ENCODE results near the gene CIZ1.

The CIZ1 gene

DNA sequence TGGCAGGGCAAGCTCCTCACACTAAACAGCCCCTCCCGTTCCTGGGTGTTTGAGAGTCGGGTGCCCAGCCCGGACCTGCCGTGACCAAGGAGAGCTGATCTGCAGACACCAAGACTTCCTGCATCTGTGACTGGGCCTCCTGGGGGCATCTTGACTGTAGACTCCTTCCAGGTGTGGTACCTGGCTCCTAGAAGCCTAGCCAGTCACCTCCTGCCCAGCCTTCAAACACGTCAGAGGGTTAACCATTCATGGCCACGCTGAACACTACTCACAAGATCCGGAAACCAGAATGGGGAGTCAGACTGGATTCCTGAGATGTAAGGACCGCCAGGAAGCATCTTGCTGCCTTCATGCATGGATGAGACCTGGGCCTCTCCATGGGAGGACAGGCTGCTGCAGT, 45.8 kb downstream of the CIZ1 start:
- no peak overlapping the region for H3K9ac ChIP-seq (ENCODE audit: low read depth, low read length, poor library complexity)
- no peak overlapping the region for H4K8ac ChIP-seq (ENCODE audit: low read depth, low read length)
- H2BK12ac ChIP-seq (ENCODE audit: low read length): no peak overlapping the region
- no peaks in the 10 kb centered on the region for H3K9me3 ChIP-seq (replicated peaks in 1 of 2; ENCODE audit: control insufficient read depth in 2 of 2, insufficient read depth in 1 of 2, low read depth in 1 of 2, low read length in 2 of 2)
- WGBS, 2 donors (ENCODE audit: extremely low coverage in 2 of 2, insufficient read length in 2 of 2, insufficient replicate concordance in 1 of 2): no CpG with 5 or more reads among the region's 8 CpGs
- no peak for DNase-seq (ENCODE audit: low spot score)
- H3K23ac ChIP-seq (ENCODE audit: low read depth, low read length, poor library complexity): no peak overlapping the region
- no peaks in the 10 kb centered on the region for H3K79me1 ChIP-seq (ENCODE audit: low read depth, low read length)
- no peak overlapping the region for H3K27ac ChIP-seq (replicated peaks; ENCODE audit: low read length)
- no peak overlapping the region for H2BK120ac ChIP-seq (ENCODE audit: low read depth, low read length)
- no peak overlapping the region for H3K4me2 ChIP-seq (ENCODE audit: insufficient read depth, low read length, poor library complexity, severe bottlenecking)
- H2BK5ac ChIP-seq (ENCODE audit: low read length): peak overlapping the region; percentile 43
- H3K4me1 ChIP-seq (ENCODE audit: control insufficient read depth in 2 of 2, insufficient read depth in 1 of 2, low read depth in 1 of 2, low read length in 2 of 2): peaks cover 2 to 14% of the 10 kb centered on the region in 2 donors
- H3K14ac ChIP-seq (ENCODE audit: low read length): no peak overlapping the region
- H3K36me3 ChIP-seq (replicated peaks in 1 of 2; ENCODE audit: control insufficient read depth in 2 of 2, insufficient read depth in 2 of 2, low read length in 2 of 2): no peaks in the 10 kb centered on the region
- no peak overlapping the region for H2AK5ac ChIP-seq (ENCODE audit: low read depth, low read length)
- no peak overlapping the region for H3K18ac ChIP-seq (ENCODE audit: low read length)
- no peak overlapping the region for H2BK15ac ChIP-seq (ENCODE audit: low read length)
- H3K4me3 ChIP-seq (ENCODE audit: low read length in 2 of 2): no peak overlapping the region
- no peak overlapping the region for H2AFZ ChIP-seq (ENCODE audit: low read length)
- no peak overlapping the region for H3K4ac ChIP-seq (ENCODE audit: low read length)
- no peak overlapping the region for H4K91ac ChIP-seq (ENCODE audit: low read depth, low read length, poor library complexity)
- no peaks in the 10 kb centered on the region for H3K27me3 ChIP-seq (ENCODE audit: control insufficient read depth in 3 of 3, insufficient read depth in 3 of 3, low read depth in 1 of 3, low read length in 3 of 3)

DNA sequence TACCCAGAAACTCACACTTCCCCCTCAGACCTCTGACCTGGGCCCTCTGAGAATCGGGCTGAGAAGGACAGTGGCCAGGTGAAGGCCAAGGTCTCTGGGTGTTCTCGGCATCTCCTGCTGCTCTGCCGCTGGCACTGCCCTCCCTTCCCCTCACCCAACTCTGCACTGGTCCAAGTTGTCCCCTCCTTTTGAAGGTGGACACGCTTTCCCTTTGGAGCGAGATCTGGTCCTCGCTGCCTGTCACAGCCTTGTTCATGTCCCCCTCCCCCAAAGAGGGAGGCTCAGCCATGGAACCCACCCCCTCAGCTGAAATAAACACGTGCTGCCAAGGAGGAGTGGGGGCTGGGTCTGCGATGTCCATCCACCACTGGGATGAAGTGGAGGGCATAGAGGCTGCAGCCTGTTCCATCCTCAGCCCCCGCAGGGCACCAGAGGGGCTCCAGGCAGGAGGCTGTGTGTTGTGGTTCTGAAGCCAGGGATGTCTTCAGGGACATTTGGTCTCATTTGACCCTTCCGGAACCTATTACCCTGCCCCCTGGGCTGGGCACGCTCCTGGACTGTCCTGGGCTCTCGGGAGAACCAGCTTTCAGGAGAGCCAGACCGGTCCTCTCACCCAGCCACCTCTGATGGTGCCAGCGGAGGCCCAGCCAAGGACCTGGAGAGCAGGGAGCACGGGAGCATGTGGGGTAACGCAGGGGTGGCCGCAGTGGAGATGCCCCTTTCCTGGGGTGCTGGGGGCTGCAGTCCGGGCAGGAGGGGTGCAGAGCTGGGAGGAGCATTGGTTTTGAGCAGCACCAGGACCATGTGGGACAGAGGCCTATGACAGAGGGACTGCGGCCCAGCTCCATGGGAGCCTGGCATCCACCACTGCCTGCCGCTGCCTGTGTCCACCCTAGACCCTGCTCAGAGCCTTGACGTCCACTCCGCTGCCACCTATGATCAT, 46.9 kb downstream of the CIZ1 start:
- no CpG with 5 or more reads among the region's 22 CpGs for WGBS, 2 donors (ENCODE audit: extremely low coverage in 2 of 2, insufficient read length in 2 of 2, insufficient replicate concordance in 1 of 2)
- Histone ChIP-seq H3K4me2 (ENCODE audit: insufficient read depth, low read length, poor library complexity, severe bottlenecking) (no peak overlapping the region), H2BK120ac (ENCODE audit: low read depth, low read length) (peak overlapping the region; percentile 76), H3K27ac (replicated peaks; ENCODE audit: low read length) (no peak overlapping the region), H3K27me3 (ENCODE audit: control insufficient read depth in 3 of 3, insufficient read depth in 3 of 3, low read depth in 1 of 3, low read length in 3 of 3) (no peaks in the 10 kb centered on the region), H3K9me3 (replicated peaks in 1 of 2; ENCODE audit: control insufficient read depth in 2 of 2, insufficient read depth in 1 of 2, low read depth in 1 of 2, low read length in 2 of 2) (no peaks in the 10 kb centered on the region), H3K4ac (ENCODE audit: low read length) (no peak overlapping the region), H3K36me3 (replicated peaks in 1 of 2; ENCODE audit: control insufficient read depth in 2 of 2, insufficient read depth in 2 of 2, low read length in 2 of 2) (no peaks in the 10 kb centered on the region), H2BK12ac (ENCODE audit: low read length) (no peak overlapping the region), H2BK5ac (ENCODE audit: low read length) (peak overlapping the region; percentile 43), H2AK5ac (ENCODE audit: low read depth, low read length) (peak overlapping the region; percentile 75), H3K18ac (ENCODE audit: low read length) (peak overlapping the region; percentile 80), H3K4me3 (ENCODE audit: low read length in 2 of 2) (no peak overlapping the region), H3K23ac (ENCODE audit: low read depth, low read length, poor library complexity) (peak overlapping the region; percentile 65), H3K4me1 (ENCODE audit: control insufficient read depth in 2 of 2, insufficient read depth in 1 of 2, low read depth in 1 of 2, low read length in 2 of 2) (peaks cover 0 to 16% of the 10 kb centered on the region in 2 donors), H2BK15ac (ENCODE audit: low read length) (peak overlapping the region; percentile 89), H2AFZ (ENCODE audit: low read length) (no peak overlapping the region), H3K9ac (ENCODE audit: low read depth, low read length, poor library complexity) (no peak overlapping the region), H4K91ac (ENCODE audit: low read depth, low read length, poor library complexity) (no peak overlapping the region), H3K79me1 (ENCODE audit: low read depth, low read length) (no peaks in the 10 kb centered on the region), H4K8ac (ENCODE audit: low read depth, low read length) (no peak overlapping the region), H3K14ac (ENCODE audit: low read length) (no peak overlapping the region)
- DNase-seq (ENCODE audit: low spot score): no peak

DNA sequence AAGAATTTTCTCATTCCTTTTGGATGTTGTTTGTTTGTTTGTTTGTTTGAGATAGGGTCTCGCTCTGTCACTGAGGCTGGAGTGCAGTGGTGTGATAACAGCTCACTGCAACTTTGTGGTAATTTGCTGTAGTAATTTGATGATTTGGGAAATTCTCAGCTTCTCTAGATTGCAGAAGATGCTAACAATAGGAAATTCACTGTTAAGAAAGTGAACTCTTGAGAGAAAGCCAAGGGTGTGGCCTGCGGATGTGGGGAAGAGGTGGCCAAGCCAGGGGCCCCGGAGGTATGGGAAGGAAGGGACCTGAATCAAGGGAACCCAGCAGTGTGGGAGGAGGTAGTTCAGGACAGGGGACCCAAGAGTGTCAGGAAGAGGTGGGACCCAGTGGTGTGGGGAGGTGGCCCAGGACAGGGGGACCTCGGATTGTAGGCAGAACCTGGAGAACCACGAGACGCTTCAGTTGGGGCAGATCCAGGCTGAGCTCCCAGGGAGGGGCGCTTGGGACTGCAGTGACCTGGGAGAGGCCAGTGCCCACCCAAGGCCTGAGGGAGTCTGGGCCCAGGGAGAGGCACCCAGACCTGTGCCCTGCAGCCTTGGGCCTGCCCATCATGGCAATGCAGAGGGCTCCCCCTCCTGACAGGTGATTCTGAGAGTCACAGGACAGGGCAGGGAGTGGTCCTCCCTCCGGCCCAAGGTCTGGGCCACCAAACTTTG, 47.7 kb downstream of the CIZ1 start:
- DNase-seq (ENCODE audit: low spot score): no peak
- H3K79me1 ChIP-seq (ENCODE audit: low read depth, low read length): no peaks in the 10 kb centered on the region

DNA sequence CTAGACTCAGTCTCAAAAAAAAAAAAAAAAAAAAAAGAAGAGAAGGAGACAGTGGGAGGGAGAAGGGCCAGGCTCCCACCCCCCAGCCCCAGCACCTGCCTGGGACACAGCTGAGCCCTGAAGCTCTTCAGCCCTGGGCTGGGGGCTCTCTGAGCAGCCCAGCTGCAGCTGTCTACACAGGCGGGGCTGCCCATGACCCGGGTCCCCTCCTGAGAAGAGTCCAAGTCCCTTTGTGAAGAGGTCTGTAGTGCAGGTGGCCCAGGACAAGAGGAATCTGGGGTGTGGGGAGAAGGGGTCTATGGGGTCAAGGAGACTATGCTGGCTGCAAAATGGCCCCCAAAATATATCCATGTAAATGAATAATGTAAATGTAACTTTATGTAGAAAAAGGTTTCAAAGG, 48.8 kb downstream of the CIZ1 start:
- H2AK5ac ChIP-seq (ENCODE audit: low read depth, low read length): no peak overlapping the region
- peaks cover 0 to 3% (median 0%) of the 10 kb centered on the region in 3 experiments for H3K27me3 ChIP-seq (ENCODE audit: control insufficient read depth in 3 of 3, insufficient read depth in 3 of 3, low read depth in 1 of 3, low read length in 3 of 3)
- H2AFZ ChIP-seq (ENCODE audit: low read length): no peak overlapping the region
- H2BK15ac ChIP-seq (ENCODE audit: low read length): no peak overlapping the region
- no peaks in the 10 kb centered on the region for H3K9me3 ChIP-seq (replicated peaks in 1 of 2; ENCODE audit: control insufficient read depth in 2 of 2, insufficient read depth in 1 of 2, low read depth in 1 of 2, low read length in 2 of 2)
- no peak overlapping the region for H3K4me3 ChIP-seq (ENCODE audit: low read length in 2 of 2)
- no CpG with 5 or more reads among the region's 2 CpGs for WGBS, 2 donors (ENCODE audit: extremely low coverage in 2 of 2, insufficient read length in 2 of 2, insufficient replicate concordance in 1 of 2)
- no peak overlapping the region for H2BK5ac ChIP-seq (ENCODE audit: low read length)
- peaks cover 0 to 4% of the 10 kb centered on the region in 2 donors for H3K4me1 ChIP-seq (ENCODE audit: control insufficient read depth in 2 of 2, insufficient read depth in 1 of 2, low read depth in 1 of 2, low read length in 2 of 2)
- no peak overlapping the region for H3K9ac ChIP-seq (ENCODE audit: low read depth, low read length, poor library complexity)
- H3K4me2 ChIP-seq (ENCODE audit: insufficient read depth, low read length, poor library complexity, severe bottlenecking): no peak overlapping the region
- H3K36me3 ChIP-seq (replicated peaks in 1 of 2; ENCODE audit: control insufficient read depth in 2 of 2, insufficient read depth in 2 of 2, low read length in 2 of 2): no peaks in the 10 kb centered on the region
- H3K14ac ChIP-seq (ENCODE audit: low read length): no peak overlapping the region
- no peak for DNase-seq (ENCODE audit: low spot score)
- no peak overlapping the region for H3K23ac ChIP-seq (ENCODE audit: low read depth, low read length, poor library complexity)
- no peak overlapping the region for H3K18ac ChIP-seq (ENCODE audit: low read length)
- no peaks in the 10 kb centered on the region for H3K79me1 ChIP-seq (ENCODE audit: low read depth, low read length)
- H3K4ac ChIP-seq (ENCODE audit: low read length): no peak overlapping the region
- no peak overlapping the region for H3K27ac ChIP-seq (replicated peaks; ENCODE audit: low read length)
- no peak overlapping the region for H2BK12ac ChIP-seq (ENCODE audit: low read length)
- H4K8ac ChIP-seq (ENCODE audit: low read depth, low read length): no peak overlapping the region
- no peak overlapping the region for H2BK120ac ChIP-seq (ENCODE audit: low read depth, low read length)
- no peak overlapping the region for H4K91ac ChIP-seq (ENCODE audit: low read depth, low read length, poor library complexity)

More for the DNA sequence above, 47.7 kb downstream of the CIZ1 start:
- Histone ChIP-seq H3K14ac (ENCODE audit: low read length) (no peak overlapping the region), H3K4me3 (ENCODE audit: low read length in 2 of 2) (no peak overlapping the region), H3K27ac (replicated peaks; ENCODE audit: low read length) (no peak overlapping the region), H2BK120ac (ENCODE audit: low read depth, low read length) (no peak overlapping the region), H3K27me3 (ENCODE audit: control insufficient read depth in 3 of 3, insufficient read depth in 3 of 3, low read depth in 1 of 3, low read length in 3 of 3) (no peaks in the 10 kb centered on the region), H2BK15ac (ENCODE audit: low read length) (peak overlapping the region; percentile 89), H2BK12ac (ENCODE audit: low read length) (no peak overlapping the region), H4K91ac (ENCODE audit: low read depth, low read length, poor library complexity) (no peak overlapping the region), H3K9me3 (replicated peaks in 1 of 2; ENCODE audit: control insufficient read depth in 2 of 2, insufficient read depth in 1 of 2, low read depth in 1 of 2, low read length in 2 of 2) (no peaks in the 10 kb centered on the region), H2BK5ac (ENCODE audit: low read length) (no peak overlapping the region), H2AK5ac (ENCODE audit: low read depth, low read length) (peak overlapping the region; percentile 25), H3K4me2 (ENCODE audit: insufficient read depth, low read length, poor library complexity, severe bottlenecking) (no peak overlapping the region), H3K4ac (ENCODE audit: low read length) (no peak overlapping the region), H3K4me1 (ENCODE audit: control insufficient read depth in 2 of 2, insufficient read depth in 1 of 2, low read depth in 1 of 2, low read length in 2 of 2) (peaks cover 0 to 11% of the 10 kb centered on the region in 2 donors), H3K23ac (ENCODE audit: low read depth, low read length, poor library complexity) (no peak overlapping the region), H3K36me3 (replicated peaks in 1 of 2; ENCODE audit: control insufficient read depth in 2 of 2, insufficient read depth in 2 of 2, low read length in 2 of 2) (no peaks in the 10 kb centered on the region), H3K18ac (ENCODE audit: low read length) (no peak overlapping the region), H4K8ac (ENCODE audit: low read depth, low read length) (no peak overlapping the region), H2AFZ (ENCODE audit: low read length) (no peak overlapping the region), H3K9ac (ENCODE audit: low read depth, low read length, poor library complexity) (no peak overlapping the region)
- WGBS, 2 donors (ENCODE audit: extremely low coverage in 2 of 2, insufficient read length in 2 of 2, insufficient replicate concordance in 1 of 2): no CpG with 5 or more reads among the region's 8 CpGs

All from neuronal stem cell (in vitro differentiated cells).